ENCODE measurements around the gene CEP43.

CEP43 gene

GRCh38 chr6:166972101-166972500 lies 27.1 kb upstream of the CEP43 start:
- Histone ChIP-seq H2BK5ac (ENCODE audit: low read depth, low read length, poor library complexity, severe bottlenecking) (no peak overlapping the region), H3K4me1 (ENCODE audit: control insufficient read depth, insufficient read depth, low read depth, low read length) (no peaks in the 10 kb centered on the region), H3K27ac (ENCODE audit: low read length, poor library complexity, severe bottlenecking) (no peak overlapping the region), H2AK5ac (ENCODE audit: low read length, severe bottlenecking) (no peak overlapping the region), H3K36me3 (ENCODE audit: control insufficient read depth in 1 of 2, insufficient read depth in 2 of 2, low read depth in 1 of 2, low read length in 2 of 2) (no peaks in the 10 kb centered on the region), H3K9me3 (ENCODE audit: control insufficient read depth, low read length) (no peaks in the 10 kb centered on the region), H2BK15ac (ENCODE audit: low read depth, poor library complexity, severe bottlenecking) (no peak overlapping the region), H2BK120ac (ENCODE audit: low read depth, low read length) (no peak overlapping the region), H3K4me3 (ENCODE audit: insufficient read depth in 1 of 2, low read depth in 1 of 2, low read length in 2 of 2) (no peak overlapping the region), H3K79me1 (replicated peaks; ENCODE audit: low read length, poor library complexity, severe bottlenecking) (no peaks in the 10 kb centered on the region), H4K91ac (ENCODE audit: low read length) (no peak overlapping the region), H3K4me2 (ENCODE audit: low read length, poor library complexity, severe bottlenecking) (no peak overlapping the region), H3K4ac (ENCODE audit: low read depth in 1 of 2, low read length in 2 of 2) (no peak overlapping the region), H2AFZ (ENCODE audit: low read depth, low read length) (no peak overlapping the region), H3K9ac (ENCODE audit: low read length) (no peak overlapping the region), H3K23ac (ENCODE audit: low read length in 2 of 2) (no peak overlapping the region), H3K18ac (ENCODE audit: low read depth in 1 of 2, low read length in 2 of 2) (peak overlapping the region in 1 of 2 experiments; percentile 52), H2BK12ac (ENCODE audit: low read length in 2 of 2) (no peak overlapping the region), H3K27me3 (ENCODE audit: control insufficient read depth in 1 of 2, insufficient read depth in 1 of 2, low read length in 2 of 2) (no peaks in the 10 kb centered on the region), H4K8ac (ENCODE audit: low read length) (no peak overlapping the region), H3K14ac (ENCODE audit: low read length in 2 of 2) (no peak overlapping the region)
- DNase-seq, result no peak
- WGBS, result 100% methylated on average over 2 of the region's 2 CpGs

- Histone ChIP-seq H2BK120ac (ENCODE audit: low read depth, low read length) (no peak overlapping the region), H4K91ac (ENCODE audit: low read length) (no peak overlapping the region), H2AFZ (ENCODE audit: low read depth, low read length) (no peak overlapping the region), H3K4me2 (ENCODE audit: low read length, poor library complexity, severe bottlenecking) (no peak overlapping the region), H3K14ac (ENCODE audit: low read length in 2 of 2) (no peak overlapping the region), H3K18ac (ENCODE audit: low read depth in 1 of 2, low read length in 2 of 2) (no peak overlapping the region), H2BK12ac (ENCODE audit: low read length in 2 of 2) (no peak overlapping the region), H2AK5ac (ENCODE audit: low read length, severe bottlenecking) (no peak overlapping the region), H3K27ac (ENCODE audit: low read length, poor library complexity, severe bottlenecking) (no peak overlapping the region), H3K23ac (ENCODE audit: low read length in 2 of 2) (no peak overlapping the region), H3K9ac (ENCODE audit: low read length) (no peak overlapping the region), H3K79me1 (replicated peaks; ENCODE audit: low read length, poor library complexity, severe bottlenecking) (no peaks in the 10 kb centered on the region), H3K9me3 (ENCODE audit: control insufficient read depth, low read length) (no peaks in the 10 kb centered on the region), H3K27me3 (ENCODE audit: control insufficient read depth in 1 of 2, insufficient read depth in 1 of 2, low read length in 2 of 2) (no peaks in the 10 kb centered on the region), H2BK5ac (ENCODE audit: low read depth, low read length, poor library complexity, severe bottlenecking) (no peak overlapping the region), H3K4ac (ENCODE audit: low read depth in 1 of 2, low read length in 2 of 2) (no peak overlapping the region), H4K8ac (ENCODE audit: low read length) (no peak overlapping the region), H3K4me1 (ENCODE audit: control insufficient read depth, insufficient read depth, low read depth, low read length) (no peaks in the 10 kb centered on the region), H3K36me3 (ENCODE audit: control insufficient read depth in 1 of 2, insufficient read depth in 2 of 2, low read depth in 1 of 2, low read length in 2 of 2) (no peaks in the 10 kb centered on the region), H2BK15ac (ENCODE audit: low read depth, poor library complexity, severe bottlenecking) (no peak overlapping the region), H3K4me3 (ENCODE audit: insufficient read depth in 1 of 2, low read depth in 1 of 2, low read length in 2 of 2) (no peak overlapping the region)
- no peak for DNase-seq
- no CpG with 5 or more reads among the region's 2 CpGs for WGBS
These were observed 22.6 kb upstream of the CEP43 start for GRCh38 chr6:166976636-166977035.

GRCh38 chr6:166977621-166978525 lies 21.3 kb upstream of the CEP43 start:
- H2AFZ ChIP-seq (ENCODE audit: low read depth, low read length), result no peak overlapping the region
- no peak overlapping the region for H3K27ac ChIP-seq (ENCODE audit: low read length, poor library complexity, severe bottlenecking)
- H3K9ac ChIP-seq (ENCODE audit: low read length), result no peak overlapping the region
- H2BK15ac ChIP-seq (ENCODE audit: low read depth, poor library complexity, severe bottlenecking), result no peak overlapping the region
- no peak overlapping the region for H3K4ac ChIP-seq (ENCODE audit: low read depth in 1 of 2, low read length in 2 of 2)
- H3K4me3 ChIP-seq (ENCODE audit: insufficient read depth in 1 of 2, low read depth in 1 of 2, low read length in 2 of 2), result peak overlapping the region in 1 of 2 experiments; percentile 34
- H3K14ac ChIP-seq (ENCODE audit: low read length in 2 of 2), result no peak overlapping the region
- H2BK5ac ChIP-seq (ENCODE audit: low read depth, low read length, poor library complexity, severe bottlenecking), result no peak overlapping the region
- no peak overlapping the region for H3K23ac ChIP-seq (ENCODE audit: low read length in 2 of 2)
- H3K18ac ChIP-seq (ENCODE audit: low read depth in 1 of 2, low read length in 2 of 2), result no peak overlapping the region
- DNase-seq, result no peak
- H3K4me2 ChIP-seq (ENCODE audit: low read length, poor library complexity, severe bottlenecking), result no peak overlapping the region
- no peaks in the 10 kb centered on the region for H3K27me3 ChIP-seq (ENCODE audit: control insufficient read depth in 1 of 2, insufficient read depth in 1 of 2, low read length in 2 of 2)
- peaks cover 2% of the 10 kb centered on the region for H3K79me1 ChIP-seq (replicated peaks; ENCODE audit: low read length, poor library complexity, severe bottlenecking)
- no peaks in the 10 kb centered on the region for H3K36me3 ChIP-seq (ENCODE audit: control insufficient read depth in 1 of 2, insufficient read depth in 2 of 2, low read depth in 1 of 2, low read length in 2 of 2)
- H4K8ac ChIP-seq (ENCODE audit: low read length), result no peak overlapping the region
- no peak overlapping the region for H2BK12ac ChIP-seq (ENCODE audit: low read length in 2 of 2)
- no peaks in the 10 kb centered on the region for H3K4me1 ChIP-seq (ENCODE audit: control insufficient read depth, insufficient read depth, low read depth, low read length)
- no peak overlapping the region for H4K91ac ChIP-seq (ENCODE audit: low read length)
- no peak overlapping the region for H2AK5ac ChIP-seq (ENCODE audit: low read length, severe bottlenecking)
- H3K9me3 ChIP-seq (ENCODE audit: control insufficient read depth, low read length), result no peaks in the 10 kb centered on the region
- WGBS, result 100% methylated on average over 4 of the region's 9 CpGs
- H2BK120ac ChIP-seq (ENCODE audit: low read depth, low read length), result no peak overlapping the region

- DNase-seq, result no peak
- no peak overlapping the region for H3K4ac ChIP-seq (ENCODE audit: low read depth in 1 of 2, low read length in 2 of 2)
- no peaks in the 10 kb centered on the region for H3K9me3 ChIP-seq (ENCODE audit: control insufficient read depth, low read length)
- no peak overlapping the region for H3K23ac ChIP-seq (ENCODE audit: low read length in 2 of 2)
- no peaks in the 10 kb centered on the region for H3K4me1 ChIP-seq (ENCODE audit: control insufficient read depth, insufficient read depth, low read depth, low read length)
- no peak overlapping the region for H4K91ac ChIP-seq (ENCODE audit: low read length)
- H4K8ac ChIP-seq (ENCODE audit: low read length), result no peak overlapping the region
- H3K4me2 ChIP-seq (ENCODE audit: low read length, poor library complexity, severe bottlenecking), result no peak overlapping the region
- peaks cover 6% of the 10 kb centered on the region for H3K79me1 ChIP-seq (replicated peaks; ENCODE audit: low read length, poor library complexity, severe bottlenecking)
- H2BK120ac ChIP-seq (ENCODE audit: low read depth, low read length), result no peak overlapping the region
- no peak overlapping the region for H2BK5ac ChIP-seq (ENCODE audit: low read depth, low read length, poor library complexity, severe bottlenecking)
- no peak overlapping the region for H2AFZ ChIP-seq (ENCODE audit: low read depth, low read length)
- no peak overlapping the region for H2BK12ac ChIP-seq (ENCODE audit: low read length in 2 of 2)
- no peak overlapping the region for H2AK5ac ChIP-seq (ENCODE audit: low read length, severe bottlenecking)
- H3K27me3 ChIP-seq (ENCODE audit: control insufficient read depth in 1 of 2, insufficient read depth in 1 of 2, low read length in 2 of 2), result no peaks in the 10 kb centered on the region
- 100% methylated on average over 1 of the region's 3 CpGs for WGBS
- H3K14ac ChIP-seq (ENCODE audit: low read length in 2 of 2), result no peak overlapping the region
- no peak overlapping the region for H3K9ac ChIP-seq (ENCODE audit: low read length)
- H3K36me3 ChIP-seq (ENCODE audit: control insufficient read depth in 1 of 2, insufficient read depth in 2 of 2, low read depth in 1 of 2, low read length in 2 of 2), result no peaks in the 10 kb centered on the region
- H3K18ac ChIP-seq (ENCODE audit: low read depth in 1 of 2, low read length in 2 of 2), result no peak overlapping the region
- H3K4me3 ChIP-seq (ENCODE audit: insufficient read depth in 1 of 2, low read depth in 1 of 2, low read length in 2 of 2), result no peak overlapping the region
- H3K27ac ChIP-seq (ENCODE audit: low read length, poor library complexity, severe bottlenecking), result no peak overlapping the region
- H2BK15ac ChIP-seq (ENCODE audit: low read depth, poor library complexity, severe bottlenecking), result no peak overlapping the region
These were observed 18.5 kb upstream of the CEP43 start for GRCh38 chr6:166980738-166981137.
